GM12878 (cell line): ENCODE results near the gene ANKRD42.

ENCODE experiments used
- BRCA1 ChIP-seq: IDR thresholded peaks from 2 replicates; pipeline ENCODE4 v1.6.1; 2011; ENCODE audit warnings: low read depth, low read length, improper control_type of control experiment
- CREM ChIP-seq: IDR thresholded peaks from 2 replicates; pipeline ENCODE4 v1.6.1; 2014; ENCODE audit warnings: antibody characterized with exemption, low read depth
- FOXK2 ChIP-seq: fragments of 450-650 bp; IDR thresholded peaks from 2 replicates; pipeline ENCODE4 v1.6.1; 2017; ENCODE audit warnings: mild to moderate bottlenecking, moderate library complexity
- KDM1A ChIP-seq: fragments of 200-600 bp; sonication (generic); IDR thresholded peaks from 2 replicates; pipeline ENCODE4 v1.6.1; 2016; ENCODE audit warnings: borderline replicate concordance
- MYC ChIP-seq: IDR thresholded peaks from 2 replicates; pipeline ENCODE4 v1.6.1; 2011; ENCODE audit warnings: mild to moderate bottlenecking, low read length, moderate library complexity, inconsistent platforms; ENCODE audit not compliant: insufficient read depth, insufficient replicate concordance, insufficient read length, severe bottlenecking
- POLR2A ChIP-seq: IDR thresholded peaks from 2 replicates; pipeline ENCODE4 v1.6.1; 2011; ENCODE audit warnings: low read depth, mild to moderate bottlenecking, low read length
- RELA ChIP-seq: fragments of 450-650 bp; IDR thresholded peaks from 2 replicates; pipeline ENCODE4 v1.8.0; 2014; ENCODE audit warnings: borderline replicate concordance; ENCODE audit not compliant: partially characterized antibody
- SUPT20H ChIP-seq: IDR thresholded peaks from 2 replicates; pipeline ENCODE4 v1.6.1; 2011; ENCODE audit warnings: low read depth, mild to moderate bottlenecking, low read length, moderate library complexity, borderline replicate concordance; ENCODE audit not compliant: control insufficient read depth
- TBL1XR1 ChIP-seq: IDR thresholded peaks from 2 replicates; pipeline ENCODE4 v1.6.1; 2012; ENCODE audit warnings: low read depth, low read length, improper control_type of control experiment
- ZNF274 ChIP-seq: IDR thresholded peaks from one replicate; pipeline ENCODE4 v1.8.0; 2011; ENCODE audit not compliant: insufficient read length, insufficient read depth
- TF ChIP-seq, protein P1 (sequence below), 3 experiments: IDR thresholded peaks in 2 of 3; conservative IDR thresholded peaks in 1 of 3; 2 replicates each; pipeline ENCODE4 v1.5.1; 2011; ENCODE audit warnings: low read depth in 3 of 3, low read length in 3 of 3, mild to moderate bottlenecking in 3 of 3, control low read depth in 2 of 3, moderate library complexity in 2 of 3, inconsistent platforms in 1 of 3, mixed read lengths in 1 of 3; ENCODE audit not compliant: control insufficient read depth in 2 of 3, insufficient read depth in 1 of 3; ENCODE audit errors: extremely low read depth in 1 of 3

GRCh38 chr11:83294208-83294607, 100.7 kb downstream of the ANKRD42 start:
- TF ChIP-seq, protein P1, sequence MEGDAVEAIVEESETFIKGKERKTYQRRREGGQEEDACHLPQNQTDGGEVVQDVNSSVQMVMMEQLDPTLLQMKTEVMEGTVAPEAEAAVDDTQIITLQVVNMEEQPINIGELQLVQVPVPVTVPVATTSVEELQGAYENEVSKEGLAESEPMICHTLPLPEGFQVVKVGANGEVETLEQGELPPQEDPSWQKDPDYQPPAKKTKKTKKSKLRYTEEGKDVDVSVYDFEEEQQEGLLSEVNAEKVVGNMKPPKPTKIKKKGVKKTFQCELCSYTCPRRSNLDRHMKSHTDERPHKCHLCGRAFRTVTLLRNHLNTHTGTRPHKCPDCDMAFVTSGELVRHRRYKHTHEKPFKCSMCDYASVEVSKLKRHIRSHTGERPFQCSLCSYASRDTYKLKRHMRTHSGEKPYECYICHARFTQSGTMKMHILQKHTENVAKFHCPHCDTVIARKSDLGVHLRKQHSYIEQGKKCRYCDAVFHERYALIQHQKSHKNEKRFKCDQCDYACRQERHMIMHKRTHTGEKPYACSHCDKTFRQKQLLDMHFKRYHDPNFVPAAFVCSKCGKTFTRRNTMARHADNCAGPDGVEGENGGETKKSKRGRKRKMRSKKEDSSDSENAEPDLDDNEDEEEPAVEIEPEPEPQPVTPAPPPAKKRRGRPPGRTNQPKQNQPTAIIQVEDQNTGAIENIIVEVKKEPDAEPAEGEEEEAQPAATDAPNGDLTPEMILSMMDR (IDR thresholded peaks at IDR 0.05 in 2 of 3, conservative IDR thresholded peaks at IDR 0.05 in 1 of 3; ENCODE audit: control insufficient read depth in 2 of 3, extremely low read depth in 1 of 3, insufficient read depth in 1 of 3, low read depth in 3 of 3, low read length in 3 of 3), result no peak
- TF ChIP-seq SUPT20H (no peak), TBL1XR1 (no peak), FOXK2 (no peak), BRCA1 (no peak), ZNF274 (no peak), MYC (no peak), POLR2A (no peak), CREM (no peak), RELA (no peak), KDM1A (no peak)
